GM12891 (cell line): ENCODE measurements around the gene TTC28.

Experiments
- PAX5 ChIP-seq: IDR thresholded peaks from 2 replicates; pipeline ENCODE4 v1.6.1; 2011; ENCODE audit warnings: low read length, moderate library complexity, mild to moderate bottlenecking; ENCODE audit not compliant: insufficient read depth, severe bottlenecking
- POLR2A ChIP-seq: IDR thresholded peaks from 2 replicates; pipeline ENCODE4 v1.6.1; 2011; ENCODE audit warnings: low read depth, low read length, control low read depth
- POLR2AphosphoS5 ChIP-seq: IDR thresholded peaks from 2 replicates; pipeline ENCODE4 v1.6.1; 2011; ENCODE audit warnings: low read depth, low read length, control low read depth
- SPI1 ChIP-seq: IDR thresholded peaks from 2 replicates; pipeline ENCODE4 v1.6.1; 2011; ENCODE audit warnings: low read depth, low read length, control low read depth

- TF ChIP-seq POLR2AphosphoS5 = no peak
- no peak for TF ChIP-seq PAX5
- no peak for TF ChIP-seq POLR2A
- no peak for TF ChIP-seq SPI1
These were observed 363.6 kb downstream of the TTC28 start for GRCh38 chr22:28316014-28316413.
